ENCODE results near the gene METTL2A.
"Not testable (repeated sequence)": the region's sequence is repeated elsewhere in the genome, so short reads cannot be mapped to it uniquely, and the experiment has no call there.

METTL2A gene

GRCh38 chr17:62473030-62473982, 49.6 kb downstream of the METTL2A start:
- not testable (repeated sequence) for DNase-seq

- DNase-seq, result not testable (repeated sequence)
These were observed 53.4 kb downstream of the METTL2A start for GRCh38 chr17:62477111-62477510.

GRCh38 chr17:62477718-62478408, 54.2 kb downstream of the METTL2A start:
- DNase-seq, result peak; percentile 40

- peak; percentile 85 for DNase-seq
These were observed 54.8 kb downstream of the METTL2A start, which contains the start of gene TLK2 for GRCh38 chr17:62478424-62478879. Gene TLK2, plus strand, starts transcription at chr17:62478825. Its CDS starts 2,301 bp downstream, at chr17:62481126.

GRCh38 chr17:62478880-62479638, 55.4 kb downstream of the METTL2A start:
- peak; percentile 40 for DNase-seq

GRCh38 chr17:62479639-62480258, 56.1 kb downstream of the METTL2A start:
- DNase-seq, result not testable (repeated sequence)

- DNase-seq, result not testable (repeated sequence)
These were observed 58.9 kb downstream of the METTL2A start for GRCh38 chr17:62482553-62482952.

- DNase-seq, result not testable (repeated sequence)
These were observed 67.3 kb downstream of the METTL2A start for GRCh38 chr17:62490990-62491389.

GRCh38 chr17:62493049-62493655, 69.5 kb downstream of the METTL2A start:
- DNase-seq, result not testable (repeated sequence)

- not testable (repeated sequence) for DNase-seq
These were observed 70.4 kb downstream of the METTL2A start for GRCh38 chr17:62494073-62494472.

- DNase-seq, result not testable (repeated sequence)
These were observed 72.6 kb downstream of the METTL2A start for GRCh38 chr17:62496344-62496743.

GRCh38 chr17:62498796-62499195, 75.1 kb downstream of the METTL2A start:
- DNase-seq, result not testable (repeated sequence)
